GM12891 (cell line): Measurements from ENCODE around the gene FTO.

ENCODE experiments used
- PAX5 ChIP-seq: IDR thresholded peaks from 2 replicates; pipeline ENCODE4 v1.6.1; 2011; ENCODE audit warnings: low read length, moderate library complexity, mild to moderate bottlenecking; ENCODE audit not compliant: insufficient read depth, severe bottlenecking
- POLR2A ChIP-seq: IDR thresholded peaks from 2 replicates; pipeline ENCODE4 v1.6.1; 2011; ENCODE audit warnings: low read depth, low read length, control low read depth
- POLR2AphosphoS5 ChIP-seq: IDR thresholded peaks from 2 replicates; pipeline ENCODE4 v1.6.1; 2011; ENCODE audit warnings: low read depth, low read length, control low read depth
- POU2F2 ChIP-seq: IDR thresholded peaks from 2 replicates; pipeline ENCODE4 v1.6.1; 2011; ENCODE audit warnings: low read depth, mild to moderate bottlenecking, control low read depth, low read length, moderate library complexity
- SPI1 ChIP-seq: IDR thresholded peaks from 2 replicates; pipeline ENCODE4 v1.6.1; 2011; ENCODE audit warnings: low read depth, low read length, control low read depth
- TAF1 ChIP-seq: IDR thresholded peaks from 2 replicates; pipeline ENCODE4 v1.6.1; 2011; ENCODE audit warnings: low read depth, low read length, control low read depth

GRCh38 chr16:54197758-54198157 is 493.8 kb downstream of the FTO start:
- no peak for TF ChIP-seq TAF1
- TF ChIP-seq POLR2A: no peak
- TF ChIP-seq POLR2AphosphoS5: no peak
- no peak for TF ChIP-seq PAX5
- TF ChIP-seq SPI1: no peak
- TF ChIP-seq POU2F2: no peak
